SK-N-SH (cell line): ENCODE data around the gene ARID2. TPM values are rescaled to one million over a fixed set of nuclear protein-coding genes. Genes with fewer than 3 reads are reported as not detected.

Experiments
- CTCF ChIA-PET: fragments of 300-600, 350-600 bp; formaldehyde crosslinking; extraction: SDS; loops from one replicate; lab custom pipeline; 2021; lab: Yijun Ruan, JAX
- POLR2A ChIA-PET: fragments of 350-600 bp; sonication (Branson Sonifier 250); formaldehyde crosslinking; extraction: SDS; loops from one replicate; lab custom pipeline; 2020; ENCODE audit warnings: antibody characterized with exemption, inconsistent platforms; lab: Yijun Ruan, JAX
- DNase-seq: peaks from one replicate; pipeline ENCODE4 v3.0.0; 2012
- H2AFZ ChIP-seq: fragments of 200-600 bp; sonication (generic); 2 replicates; pipeline ENCODE4 v1.8.1; 2016; ENCODE audit warnings: antibody characterized with exemption, mild to moderate bottlenecking, low read depth
- H3F3A ChIP-seq: fragments of 200-600 bp; sonication (generic); replicated peaks from 2 replicates; pipeline ENCODE3; 2016; ENCODE audit warnings: antibody characterized with exemption, mild to moderate bottlenecking; ENCODE audit not compliant: insufficient read depth
- H3K27ac ChIP-seq, 2 experiments: fragments of 200-500 bp in 1 of 2; fragments of 200-600 bp in 1 of 2; sonication (Bioruptor generic) in 1 of 2; sonication (generic), shearing (Covaris generic) in 1 of 2; 2 replicates each; pipeline versions ENCODE4 v1.5.1 to v1.6.1; 2014 to 2016; ENCODE audit warnings: low read depth in 2 of 2, inconsistent platforms in 1 of 2, low read length in 1 of 2, mild to moderate bottlenecking in 1 of 2, mixed read lengths in 1 of 2
- H3K27me3 ChIP-seq: fragments of 200-600 bp; sonication (generic), shearing (Covaris generic); 2 replicates; pipeline ENCODE4 v1.6.1; 2016; ENCODE audit warnings: mixed run types; ENCODE audit not compliant: insufficient read depth
- H3K36me3 ChIP-seq, 2 experiments: fragments of 200-500 bp in 1 of 2; fragments of 200-600 bp in 1 of 2; sonication (Bioruptor generic) in 1 of 2; sonication (generic) in 1 of 2; replicated peaks in 1 of 2; 2 replicates each; pipeline versions ENCODE3 to v1.5.1; 2014 to 2016; ENCODE audit warnings: low read length in 1 of 2, mild to moderate bottlenecking in 1 of 2; ENCODE audit not compliant: insufficient read depth in 2 of 2, control insufficient read depth in 1 of 2
- H3K4me1 ChIP-seq, 2 experiments: fragments of 200-500 bp in 1 of 2; fragments of 200-600 bp in 1 of 2; sonication (Bioruptor generic) in 1 of 2; sonication (generic), shearing (Covaris generic) in 1 of 2; 2 replicates each; pipeline versions ENCODE4 v1.5.1 to v1.6.1; 2014 to 2016; ENCODE audit warnings: low read depth in 1 of 2, low read length in 1 of 2, mixed run types in 1 of 2; ENCODE audit not compliant: insufficient read depth in 2 of 2, control insufficient read depth in 1 of 2
- H3K4me2 ChIP-seq: fragments of 200-600 bp; sonication (generic), shearing (Covaris generic); 2 replicates; pipeline ENCODE4 v1.6.1; 2017; ENCODE audit warnings: mixed run types
- H3K4me3 ChIP-seq, 2 experiments: fragments of 200-500 bp in 1 of 2; fragments of 200-600 bp in 1 of 2; sonication (Bioruptor generic) in 1 of 2; sonication (generic), shearing (Covaris generic) in 1 of 2; 2 replicates each; pipeline versions ENCODE4 v1.5.1 to v1.8.1; 2014 to 2016; ENCODE audit warnings: low read depth in 2 of 2, inconsistent platforms in 1 of 2, low read length in 1 of 2, mild to moderate bottlenecking in 1 of 2, mixed read lengths in 1 of 2, moderate library complexity in 1 of 2
- H3K79me2 ChIP-seq: fragments of 200-600 bp; sonication (generic); 2 replicates; pipeline ENCODE4 v1.8.1; 2017; ENCODE audit warnings: mild to moderate bottlenecking; ENCODE audit not compliant: insufficient read depth
- H3K9ac ChIP-seq: fragments of 200-600 bp; sonication (generic); 2 replicates; pipeline ENCODE4 v1.6.1; 2017; ENCODE audit warnings: mixed run types
- H3K9me2 ChIP-seq: fragments of 200-600 bp; sonication (generic); 2 replicates; pipeline ENCODE4 v1.6.1; 2017; ENCODE audit warnings: mixed run types
- H3K9me3 ChIP-seq: fragments of 200-600 bp; sonication (generic); 2 replicates; pipeline ENCODE4 v1.6.1; 2017; ENCODE audit warnings: mixed run types, mild to moderate bottlenecking, moderate library complexity
- H4K20me1 ChIP-seq: fragments of 200-600 bp; sonication (generic); 2 replicates; pipeline ENCODE4 v1.6.1; 2017; ENCODE audit warnings: mild to moderate bottlenecking, mixed run types; ENCODE audit not compliant: insufficient read depth
- EP300 ChIP-seq, 2 experiments: IDR thresholded peaks; 2 replicates each; pipeline versions ENCODE4 v1.4.0 to v1.6.1; 2012; ENCODE audit warnings: borderline replicate concordance in 1 of 2, low read depth in 1 of 2, low read length in 1 of 2
- MXI1 ChIP-seq: IDR thresholded peaks from 2 replicates; pipeline ENCODE4 v1.6.1; 2012; ENCODE audit warnings: mild to moderate bottlenecking, low read depth, low read length, improper control_type of control experiment
- NFIC ChIP-seq: IDR thresholded peaks from 2 replicates; pipeline ENCODE4 v1.4.0; 2012; ENCODE audit warnings: borderline replicate concordance
- RCOR1 ChIP-seq: fragments of 150-350 bp; IDR thresholded peaks from 2 replicates; pipeline ENCODE4 v1.6.1; 2017; ENCODE audit warnings: antibody characterized with exemption, low read length
- RXRA ChIP-seq: IDR thresholded peaks from 2 replicates; pipeline ENCODE4 v1.4.0; 2012; ENCODE audit warnings: low read depth, mild to moderate bottlenecking, borderline replicate concordance
- TAF1 ChIP-seq: IDR thresholded peaks from 2 replicates; pipeline ENCODE4 v1.6.1; 2012; ENCODE audit warnings: low read depth, mild to moderate bottlenecking, low read length, moderate library complexity, borderline replicate concordance
- TEAD4 ChIP-seq: IDR thresholded peaks from 2 replicates; pipeline ENCODE4 v1.4.0; 2012; ENCODE audit warnings: mild to moderate bottlenecking, borderline replicate concordance; ENCODE audit not compliant: insufficient read depth
- WGBS: methylation state at CpG from one replicate; pipeline ENCODE4 v1.1.6; 2017; ENCODE audit warnings: low lambda C conversion rate; 5-methylcytosine and 5-hydroxymethylcytosine counted together
- polyA plus RNA-seq, 3 experiments: library from polyadenylated mRNA; depleted of rRNA; stranded (reverse); fragments of >200 nt; gene quantifications; 2 replicates each; pipeline ENCODE4 v1.2.3, GENCODE V29; 2012
- TF ChIP-seq, protein P1 (sequence below): IDR thresholded peaks from 2 replicates; pipeline ENCODE4 v1.6.1; 2012; ENCODE audit warnings: mild to moderate bottlenecking, low read depth, low read length, moderate library complexity
- TF ChIP-seq, protein P2 (sequence below): IDR thresholded peaks from 2 replicates; pipeline ENCODE4 v1.4.0; 2012; ENCODE audit warnings: low read depth
- TF ChIP-seq, protein P3 (sequence below): fragments of 150-350 bp; IDR thresholded peaks from 2 replicates; pipeline ENCODE4 v1.6.1; 2016; ENCODE audit warnings: mild to moderate bottlenecking, low read depth, low read length

Gene ARID2
- polyA plus RNA-seq, 1 of the 3 experiments (the other 2 are of a cell fraction): 5.9 TPM

DNA sequence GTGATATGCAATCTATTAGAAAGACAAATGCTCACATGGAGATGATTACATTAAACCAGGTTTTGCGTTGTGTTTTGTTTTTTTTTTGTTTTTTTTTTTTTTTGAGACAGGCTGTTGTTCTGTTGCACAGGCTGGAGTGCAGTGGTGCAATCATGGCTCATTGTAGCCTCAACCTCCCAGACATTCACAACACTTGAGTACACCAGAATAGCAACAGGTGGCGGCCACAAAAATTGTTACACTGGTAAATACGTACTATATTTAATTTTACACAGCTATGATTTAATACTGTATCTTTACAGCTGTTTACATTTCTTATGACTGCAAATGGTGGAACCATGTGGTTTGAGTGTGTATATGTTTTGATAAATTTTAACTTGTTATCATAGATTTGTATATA, 200.9 kb downstream of the ARID2 start (continued):
- TF ChIP-seq, protein P1, sequence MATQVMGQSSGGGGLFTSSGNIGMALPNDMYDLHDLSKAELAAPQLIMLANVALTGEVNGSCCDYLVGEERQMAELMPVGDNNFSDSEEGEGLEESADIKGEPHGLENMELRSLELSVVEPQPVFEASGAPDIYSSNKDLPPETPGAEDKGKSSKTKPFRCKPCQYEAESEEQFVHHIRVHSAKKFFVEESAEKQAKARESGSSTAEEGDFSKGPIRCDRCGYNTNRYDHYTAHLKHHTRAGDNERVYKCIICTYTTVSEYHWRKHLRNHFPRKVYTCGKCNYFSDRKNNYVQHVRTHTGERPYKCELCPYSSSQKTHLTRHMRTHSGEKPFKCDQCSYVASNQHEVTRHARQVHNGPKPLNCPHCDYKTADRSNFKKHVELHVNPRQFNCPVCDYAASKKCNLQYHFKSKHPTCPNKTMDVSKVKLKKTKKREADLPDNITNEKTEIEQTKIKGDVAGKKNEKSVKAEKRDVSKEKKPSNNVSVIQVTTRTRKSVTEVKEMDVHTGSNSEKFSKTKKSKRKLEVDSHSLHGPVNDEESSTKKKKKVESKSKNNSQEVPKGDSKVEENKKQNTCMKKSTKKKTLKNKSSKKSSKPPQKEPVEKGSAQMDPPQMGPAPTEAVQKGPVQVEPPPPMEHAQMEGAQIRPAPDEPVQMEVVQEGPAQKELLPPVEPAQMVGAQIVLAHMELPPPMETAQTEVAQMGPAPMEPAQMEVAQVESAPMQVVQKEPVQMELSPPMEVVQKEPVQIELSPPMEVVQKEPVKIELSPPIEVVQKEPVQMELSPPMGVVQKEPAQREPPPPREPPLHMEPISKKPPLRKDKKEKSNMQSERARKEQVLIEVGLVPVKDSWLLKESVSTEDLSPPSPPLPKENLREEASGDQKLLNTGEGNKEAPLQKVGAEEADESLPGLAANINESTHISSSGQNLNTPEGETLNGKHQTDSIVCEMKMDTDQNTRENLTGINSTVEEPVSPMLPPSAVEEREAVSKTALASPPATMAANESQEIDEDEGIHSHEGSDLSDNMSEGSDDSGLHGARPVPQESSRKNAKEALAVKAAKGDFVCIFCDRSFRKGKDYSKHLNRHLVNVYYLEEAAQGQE: no peak
- no peak for TF ChIP-seq TAF1
- TF ChIP-seq NFIC: no peak
- TF ChIP-seq EP300 (IDR thresholded peaks at IDR 0.05; ENCODE audit: borderline replicate concordance in 1 of 2, low read depth in 1 of 2, low read length in 1 of 2): no peak
- TF ChIP-seq, protein P2, sequence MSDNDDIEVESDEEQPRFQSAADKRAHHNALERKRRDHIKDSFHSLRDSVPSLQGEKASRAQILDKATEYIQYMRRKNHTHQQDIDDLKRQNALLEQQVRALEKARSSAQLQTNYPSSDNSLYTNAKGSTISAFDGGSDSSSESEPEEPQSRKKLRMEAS: no peak
- TF ChIP-seq, protein P3, sequence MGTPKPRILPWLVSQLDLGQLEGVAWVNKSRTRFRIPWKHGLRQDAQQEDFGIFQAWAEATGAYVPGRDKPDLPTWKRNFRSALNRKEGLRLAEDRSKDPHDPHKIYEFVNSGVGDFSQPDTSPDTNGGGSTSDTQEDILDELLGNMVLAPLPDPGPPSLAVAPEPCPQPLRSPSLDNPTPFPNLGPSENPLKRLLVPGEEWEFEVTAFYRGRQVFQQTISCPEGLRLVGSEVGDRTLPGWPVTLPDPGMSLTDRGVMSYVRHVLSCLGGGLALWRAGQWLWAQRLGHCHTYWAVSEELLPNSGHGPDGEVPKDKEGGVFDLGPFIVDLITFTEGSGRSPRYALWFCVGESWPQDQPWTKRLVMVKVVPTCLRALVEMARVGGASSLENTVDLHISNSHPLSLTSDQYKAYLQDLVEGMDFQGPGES: no peak
- TF ChIP-seq MXI1: no peak
- no peak for TF ChIP-seq RCOR1

DNA sequence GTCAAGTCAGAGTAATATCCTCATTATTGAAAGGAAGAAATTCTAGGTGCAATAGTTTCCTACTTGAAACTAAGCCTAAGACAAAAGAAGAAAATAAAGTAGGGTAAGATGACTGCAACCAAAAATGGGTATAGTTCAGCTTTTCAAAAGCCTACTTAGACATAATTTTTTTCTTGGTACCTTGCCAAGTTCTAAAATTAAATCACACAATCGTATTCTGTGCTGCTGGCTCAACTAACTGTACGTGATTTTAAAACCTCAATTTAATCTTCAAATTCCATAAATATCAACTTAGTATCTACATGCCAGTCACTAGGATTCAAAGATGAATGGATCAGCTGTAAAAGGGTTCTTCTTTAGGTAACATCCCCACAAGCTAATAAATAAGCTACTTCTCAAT, 204.0 kb downstream of the ARID2 start:
- Histone ChIP-seq H3K27ac (no peak overlapping the region), H3K9me2 (no peaks in the 10 kb centered on the region), H4K20me1 (no peaks in the 10 kb centered on the region), H3K9me3 (no peaks in the 10 kb centered on the region), H3K36me3 (peaks cover 48 to 64% of the 10 kb centered on the region in 2 experiments), H3F3A (peaks cover 9% of the 10 kb centered on the region), H3K4me2 (no peak overlapping the region), H3K9ac (no peak overlapping the region), H3K79me2 (0 out of 2 replicates have a peak, but pooled peaks cover under 1% of the 10 kb centered on the region), H2AFZ (no peak overlapping the region), H3K4me3 (no peak overlapping the region), H3K27me3 (no peaks in the 10 kb centered on the region), H3K4me1 (peaks cover 0 to 4% of the 10 kb centered on the region in 2 experiments; a peak in 2 of 4 replicates)
- POLR2A ChIA-PET: no interaction called here
- CTCF ChIA-PET: interaction anchor here (1.5 kb wide), 1 partner anchor 20 kb away, joined by 3 read pairs; no protein-coding TSS in a partner anchor
- no peak for DNase-seq
- 30% methylated on average over 2 of the region's 2 CpGs for WGBS
- TF ChIP-seq TEAD4 (no peak), RXRA (no peak)
